ENCODE results near the gene RRP1. TPM values are rescaled to one million over a fixed set of nuclear protein-coding genes. Genes with fewer than 3 reads are reported as not detected.

RRP1 gene
- total RNA-seq, 2 donors from 2014 or later, result 5.7 to 10.0 TPM

GRCh38 chr21:43760391-43760958 is 28.9 kb upstream of the RRP1 start:
- Histone ChIP-seq H3K27me3 (no peaks in the 10 kb centered on the region), H3K4me1 (peaks cover 0 to 7% of the 10 kb centered on the region in 2 donors), H3K36me3 (peaks cover 30% of the 10 kb centered on the region), H3K4me3 (no peak overlapping the region), H3K27ac (no peak overlapping the region), H3K9me3 (no peaks in the 10 kb centered on the region)
- no peak for DNase-seq (ENCODE audit: low spot score)
- TF ChIP-seq, protein P1, sequence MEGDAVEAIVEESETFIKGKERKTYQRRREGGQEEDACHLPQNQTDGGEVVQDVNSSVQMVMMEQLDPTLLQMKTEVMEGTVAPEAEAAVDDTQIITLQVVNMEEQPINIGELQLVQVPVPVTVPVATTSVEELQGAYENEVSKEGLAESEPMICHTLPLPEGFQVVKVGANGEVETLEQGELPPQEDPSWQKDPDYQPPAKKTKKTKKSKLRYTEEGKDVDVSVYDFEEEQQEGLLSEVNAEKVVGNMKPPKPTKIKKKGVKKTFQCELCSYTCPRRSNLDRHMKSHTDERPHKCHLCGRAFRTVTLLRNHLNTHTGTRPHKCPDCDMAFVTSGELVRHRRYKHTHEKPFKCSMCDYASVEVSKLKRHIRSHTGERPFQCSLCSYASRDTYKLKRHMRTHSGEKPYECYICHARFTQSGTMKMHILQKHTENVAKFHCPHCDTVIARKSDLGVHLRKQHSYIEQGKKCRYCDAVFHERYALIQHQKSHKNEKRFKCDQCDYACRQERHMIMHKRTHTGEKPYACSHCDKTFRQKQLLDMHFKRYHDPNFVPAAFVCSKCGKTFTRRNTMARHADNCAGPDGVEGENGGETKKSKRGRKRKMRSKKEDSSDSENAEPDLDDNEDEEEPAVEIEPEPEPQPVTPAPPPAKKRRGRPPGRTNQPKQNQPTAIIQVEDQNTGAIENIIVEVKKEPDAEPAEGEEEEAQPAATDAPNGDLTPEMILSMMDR (IDR thresholded peaks at IDR 0.05), result no peak

DNA sequence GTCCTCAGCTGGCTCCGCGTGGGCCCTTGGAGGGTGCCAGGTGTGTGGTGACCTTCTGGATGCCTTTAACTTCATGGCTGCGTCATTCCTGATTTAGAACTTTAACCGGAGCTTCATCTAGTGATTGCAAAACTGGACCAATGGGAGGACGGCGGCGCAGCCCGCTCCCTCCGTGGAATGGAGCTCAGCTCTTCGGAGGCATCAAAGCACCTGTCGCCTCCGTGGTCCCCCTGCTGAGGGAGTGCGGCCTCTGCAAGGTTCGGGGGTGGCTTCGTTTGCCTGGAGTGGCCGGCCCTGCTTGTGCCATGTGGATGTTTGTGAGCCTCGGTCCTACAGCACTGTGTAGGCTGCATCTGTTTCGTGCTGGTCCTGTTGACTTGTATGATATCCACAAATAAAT is 27.5 kb upstream of the RRP1 start:
- Histone ChIP-seq H3K36me3 (peaks cover 16% of the 10 kb centered on the region), H3K27ac (no peak overlapping the region), H3K4me3 (no peak overlapping the region), H3K27me3 (no peaks in the 10 kb centered on the region), H3K9me3 (no peaks in the 10 kb centered on the region), H3K4me1 (peaks cover 0 to 7% of the 10 kb centered on the region in 2 donors)
- TF ChIP-seq, protein P1 (IDR thresholded peaks at IDR 0.05), result no peak
- no peak for DNase-seq (ENCODE audit: low spot score)

- no peak for DNase-seq (ENCODE audit: low spot score)
- no peak overlapping the region for H3K4me3 ChIP-seq
- H3K4me1 ChIP-seq, result peaks cover 0 to 7% of the 10 kb centered on the region in 2 donors
- no peaks in the 10 kb centered on the region for H3K9me3 ChIP-seq
- H3K36me3 ChIP-seq, result peaks cover 11% of the 10 kb centered on the region
- TF ChIP-seq, protein P1 (IDR thresholded peaks at IDR 0.05), result no peak
- no peak overlapping the region for H3K27ac ChIP-seq
- no peaks in the 10 kb centered on the region for H3K27me3 ChIP-seq
Observed at GRCh38 chr21:43762303-43763128, 26.9 kb upstream of the RRP1 start.

DNA sequence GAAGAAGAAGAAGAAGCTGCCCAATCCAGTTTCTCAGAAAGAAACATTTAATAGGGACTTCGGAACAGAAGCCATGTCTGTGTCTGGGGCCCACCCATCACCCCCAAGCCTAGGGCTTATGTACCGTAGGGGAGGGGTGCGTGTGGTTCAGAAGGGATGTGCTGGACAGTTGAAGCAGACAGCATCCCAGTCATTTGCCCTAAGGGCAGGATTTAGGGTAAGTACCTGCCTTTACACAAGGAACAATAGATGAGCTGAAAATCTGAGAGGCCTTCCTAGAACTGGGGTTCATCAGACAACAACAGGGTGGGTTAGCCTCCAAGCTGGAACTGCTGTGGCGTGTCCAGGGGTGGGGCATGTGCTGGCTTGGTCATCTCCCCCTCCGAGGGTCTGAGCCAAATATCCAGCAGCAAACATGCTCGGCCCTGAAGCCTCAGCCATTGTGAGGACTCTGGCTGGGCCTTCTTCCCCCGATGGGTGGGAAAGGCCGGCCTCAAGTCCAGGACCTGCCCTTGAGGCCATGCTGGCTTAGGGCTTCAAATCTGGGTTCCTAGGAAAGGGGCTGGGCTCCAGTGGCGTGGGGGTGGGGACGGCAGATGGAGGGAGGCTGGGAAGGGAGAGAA is 25.4 kb upstream of the RRP1 start:
- no peak for DNase-seq (ENCODE audit: low spot score)
- TF ChIP-seq, protein P1 (IDR thresholded peaks at IDR 0.05), result no peak
- Histone ChIP-seq H3K4me1 (peaks cover 0 to 18% of the 10 kb centered on the region in 2 donors), H3K27me3 (no peaks in the 10 kb centered on the region), H3K27ac (peak overlapping the region in 1 of 2 donors; percentile 21), H3K36me3 (peaks cover 8% of the 10 kb centered on the region), H3K9me3 (no peaks in the 10 kb centered on the region), H3K4me3 (no peak overlapping the region)

DNA sequence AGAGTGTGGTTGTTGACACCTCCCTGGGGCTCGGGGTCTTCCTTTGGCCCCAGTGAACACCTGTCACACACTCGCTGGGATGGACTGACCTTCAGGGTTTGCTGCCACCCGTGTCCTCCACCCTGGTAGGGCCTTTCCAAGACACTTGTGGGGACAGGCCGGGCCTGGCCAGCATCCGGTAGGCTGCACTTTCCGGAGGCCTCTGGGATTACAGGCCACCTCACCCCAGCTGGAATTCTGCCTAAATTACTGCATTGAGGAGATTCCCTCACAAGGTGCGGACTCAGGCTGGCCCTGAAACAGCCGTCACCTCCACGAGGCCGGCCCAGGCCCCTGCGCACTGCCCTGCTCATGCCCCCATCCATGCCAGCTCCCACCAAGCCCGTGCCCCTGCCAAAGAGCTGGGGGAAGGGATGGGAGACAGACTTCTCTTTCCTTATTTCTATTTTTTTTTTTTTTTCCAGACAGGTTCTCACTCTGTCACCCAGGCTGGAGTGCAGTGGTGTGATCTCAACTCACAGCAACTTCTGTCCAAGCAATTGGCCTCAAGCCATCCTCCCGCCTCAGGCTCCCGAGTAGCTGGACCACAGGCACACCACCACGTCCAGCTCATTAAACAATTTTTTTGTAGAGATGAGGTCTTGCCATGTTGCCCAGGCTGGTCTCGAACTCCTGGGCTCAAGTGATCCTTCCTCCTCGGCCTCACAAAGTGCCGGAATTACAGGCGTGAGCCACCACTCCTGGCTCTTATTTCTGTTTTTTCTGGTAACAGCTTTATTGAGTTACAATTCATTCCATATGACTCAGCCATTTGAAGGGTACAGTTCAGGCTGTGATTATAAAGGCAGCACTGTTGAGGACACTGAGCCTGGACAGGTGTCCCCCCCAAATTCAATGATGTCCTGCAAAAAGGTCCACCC is 24.5 kb upstream of the RRP1 start:
- Histone ChIP-seq H3K4me3 (no peak overlapping the region), H3K4me1 (peaks cover 0 to 18% of the 10 kb centered on the region in 2 donors), H3K36me3 (peaks cover 6% of the 10 kb centered on the region), H3K27me3 (no peaks in the 10 kb centered on the region), H3K9me3 (no peaks in the 10 kb centered on the region), H3K27ac (peak overlapping the region in 1 of 2 donors; percentile 21)
- DNase-seq (ENCODE audit: low spot score), result no peak
- TF ChIP-seq, protein P1 (IDR thresholded peaks at IDR 0.05), result no peak
